ENCODE measurements around the gene AMIGO3. TPM values are rescaled to one million over a fixed set of nuclear protein-coding genes. Genes with fewer than 3 reads are reported as not detected.

Gene AMIGO3
- total RNA-seq, 1 experiment from 2014 or later = not detected

GRCh38 chr3:49732597-49732996 is 13.1 kb upstream of the AMIGO3 start:
- no TSS peak for BruUV-seq (replicated peaks)

GRCh38 chr3:49729966-49730609 is 10.6 kb upstream of the AMIGO3 start:
- Mint-ChIP-seq H3K27ac (ENCODE audit: low read depth, unreplicated experiment) (no peak overlapping the region), H3K4me1 (ENCODE audit: insufficient read depth, unreplicated experiment) (peaks cover 6% of the 10 kb centered on the region), H3K4me3 (ENCODE audit: unreplicated experiment) (no peak overlapping the region), H3K9me3 (ENCODE audit: unreplicated experiment) (no peaks in the 10 kb centered on the region), H3K36me3 (ENCODE audit: insufficient read depth, unreplicated experiment) (peaks cover 69% of the 10 kb centered on the region), H3K27me3 (ENCODE audit: insufficient read depth, unreplicated experiment) (no peaks in the 10 kb centered on the region)
- intact Hi-C loops (cut with micrococcal nuclease) = no loop called here
- BruUV-seq (replicated peaks) = no TSS peak
- no peak for DNase-seq (ENCODE audit: unreplicated experiment)
- ChIA-PET CTCF (interaction anchor here (0.6 to 0.7 kb wide), 4 partner anchors 28 to 410 kb away, joined by 3 to 4 read pairs (median 3); no protein-coding TSS in a partner anchor), POLR2A (interaction anchor here (0.6 to 2.0 kb wide), 2 partner anchors 15 to 202 kb away, joined by 3 to 8 read pairs; no protein-coding TSS in a partner anchor)
- TF ChIP-seq CTCF (IDR thresholded peaks at IDR 0.05; ENCODE audit: unreplicated experiment) = no peak

More at GRCh38 chr3:49732597-49732996, 13.1 kb upstream of the AMIGO3 start:
- ChIA-PET CTCF (interaction anchor here (0.6 kb wide), 1 partner anchor 41 kb away, joined by 4 read pairs; no protein-coding TSS in a partner anchor), POLR2A (interaction anchor here (0.6 to 0.9 kb wide), 2 partner anchors 53 to 140 kb away, joined by 3 read pairs; no protein-coding TSS in a partner anchor)
- H3K36me3 Mint-ChIP-seq (ENCODE audit: insufficient read depth, unreplicated experiment) = peaks cover 77% of the 10 kb centered on the region
- H3K9me3 Mint-ChIP-seq (ENCODE audit: unreplicated experiment) = no peaks in the 10 kb centered on the region
- H3K27me3 Mint-ChIP-seq (ENCODE audit: insufficient read depth, unreplicated experiment) = no peaks in the 10 kb centered on the region
- intact Hi-C loops (cut with micrococcal nuclease) = no loop called here
- DNase-seq (ENCODE audit: unreplicated experiment) = no peak
- H3K4me3 Mint-ChIP-seq (ENCODE audit: unreplicated experiment) = no peak overlapping the region
- no peak overlapping the region for H3K27ac Mint-ChIP-seq (ENCODE audit: low read depth, unreplicated experiment)
- peaks cover 6% of the 10 kb centered on the region for H3K4me1 Mint-ChIP-seq (ENCODE audit: insufficient read depth, unreplicated experiment)
- no peak for TF ChIP-seq CTCF (IDR thresholded peaks at IDR 0.05; ENCODE audit: unreplicated experiment)

- H3K9me3 Mint-ChIP-seq (ENCODE audit: unreplicated experiment) = no peaks in the 10 kb centered on the region
- ChIA-PET POLR2A (interaction anchor here (2.0 kb wide), 1 partner anchor 17 kb away, joined by 8 read pairs; no protein-coding TSS in a partner anchor), CTCF (interaction anchor here (0.6 kb wide), 2 partner anchors 26 to 111 kb away, joined by 3 read pairs; no protein-coding TSS in a partner anchor)
- no peak overlapping the region for H3K4me3 Mint-ChIP-seq (ENCODE audit: unreplicated experiment)
- no peak overlapping the region for H3K27ac Mint-ChIP-seq (ENCODE audit: low read depth, unreplicated experiment)
- no peak for TF ChIP-seq CTCF (IDR thresholded peaks at IDR 0.05; ENCODE audit: unreplicated experiment)
- H3K4me1 Mint-ChIP-seq (ENCODE audit: insufficient read depth, unreplicated experiment) = peaks cover 8% of the 10 kb centered on the region
- H3K36me3 Mint-ChIP-seq (ENCODE audit: insufficient read depth, unreplicated experiment) = peaks cover 76% of the 10 kb centered on the region
- intact Hi-C loops (cut with micrococcal nuclease) = no loop called here
- no peaks in the 10 kb centered on the region for H3K27me3 Mint-ChIP-seq (ENCODE audit: insufficient read depth, unreplicated experiment)
- BruUV-seq (replicated peaks) = no TSS peak
- DNase-seq (ENCODE audit: unreplicated experiment) = no peak
Measured at GRCh38 chr3:49727924-49728361, 8.5 kb upstream of the AMIGO3 start.

GRCh38 chr3:49727154-49727923 is 7.9 kb upstream of the AMIGO3 start:
- H3K27ac Mint-ChIP-seq (ENCODE audit: low read depth, unreplicated experiment) = no peak overlapping the region
- ChIA-PET POLR2A (no interaction called here), CTCF (interaction anchor here (0.6 kb wide), 2 partner anchors 25 to 112 kb away, joined by 3 read pairs; no protein-coding TSS in a partner anchor)
- BruUV-seq (replicated peaks) = no TSS peak
- no peak for DNase-seq (ENCODE audit: unreplicated experiment)
- H3K36me3 Mint-ChIP-seq (ENCODE audit: insufficient read depth, unreplicated experiment) = peaks cover 73% of the 10 kb centered on the region
- no peak for TF ChIP-seq CTCF (IDR thresholded peaks at IDR 0.05; ENCODE audit: unreplicated experiment)
- intact Hi-C loops (cut with micrococcal nuclease) = no loop called here
- peaks cover 8% of the 10 kb centered on the region for H3K4me1 Mint-ChIP-seq (ENCODE audit: insufficient read depth, unreplicated experiment)
- H3K4me3 Mint-ChIP-seq (ENCODE audit: unreplicated experiment) = no peak overlapping the region
- H3K9me3 Mint-ChIP-seq (ENCODE audit: unreplicated experiment) = no peaks in the 10 kb centered on the region
- no peaks in the 10 kb centered on the region for H3K27me3 Mint-ChIP-seq (ENCODE audit: insufficient read depth, unreplicated experiment)
